GM23338 (cell line): ENCODE results near the gene PPAN.

Experiments used
- CREB1 ChIP-seq: fragments of 250-450 bp; sonication (Bioruptor Pico); IDR thresholded peaks from 2 replicates; pipeline ENCODE4 v1.5.0; 2020; ENCODE audit warnings: low read depth, mild to moderate bottlenecking, moderate library complexity
- EZH2 ChIP-seq: fragments of 200-600 bp; sonication (generic); IDR thresholded peaks from one replicate; pipeline ENCODE4 v1.8.0; 2017; ENCODE audit warnings: antibody characterized with exemption, mild to moderate bottlenecking, low read depth; ENCODE audit not compliant: unreplicated experiment
- EZH2phosphoT487 ChIP-seq: fragments of 200-600 bp; sonication (generic); IDR thresholded peaks from one replicate; pipeline ENCODE4 v1.8.1; 2018; ENCODE audit warnings: antibody characterized with exemption; ENCODE audit not compliant: unreplicated experiment
- JUNB ChIP-seq: IDR thresholded peaks from one replicate; pipeline ENCODE4 v1.6.1; 2016; ENCODE audit warnings: antibody characterized with exemption; ENCODE audit not compliant: unreplicated experiment
- NANOG ChIP-seq: IDR thresholded peaks from 2 replicates; pipeline ENCODE4 v1.6.1; 2016; ENCODE audit warnings: antibody characterized with exemption, borderline replicate concordance
- POLR2AphosphoS5 ChIP-seq: IDR thresholded peaks from 2 replicates; pipeline ENCODE4 v1.6.1; 2016; ENCODE audit warnings: antibody characterized with exemption, low read depth
- REST ChIP-seq: IDR thresholded peaks from one replicate; pipeline ENCODE4 v1.6.1; 2018; ENCODE audit warnings: antibody characterized with exemption; ENCODE audit not compliant: unreplicated experiment
- ZNF331 ChIP-seq: fragments of 250-450 bp; sonication (Bioruptor Pico); IDR thresholded peaks from 2 replicates; pipeline ENCODE4 v1.5.0; 2020; ENCODE audit warnings: low read depth, mild to moderate bottlenecking, moderate library complexity
- TF ChIP-seq, protein P1 (sequence below), 2 experiments: fragments of 200-600 bp in 1 of 2; sonication (generic) in 1 of 2; conservative IDR thresholded peaks; 2 replicates each; pipeline versions ENCODE4 v1.5.1 to v1.6.1; 2016 to 2017; ENCODE audit warnings: antibody characterized with exemption in 2 of 2, low read depth in 2 of 2, mild to moderate bottlenecking in 2 of 2, moderate library complexity in 1 of 2

DNA sequence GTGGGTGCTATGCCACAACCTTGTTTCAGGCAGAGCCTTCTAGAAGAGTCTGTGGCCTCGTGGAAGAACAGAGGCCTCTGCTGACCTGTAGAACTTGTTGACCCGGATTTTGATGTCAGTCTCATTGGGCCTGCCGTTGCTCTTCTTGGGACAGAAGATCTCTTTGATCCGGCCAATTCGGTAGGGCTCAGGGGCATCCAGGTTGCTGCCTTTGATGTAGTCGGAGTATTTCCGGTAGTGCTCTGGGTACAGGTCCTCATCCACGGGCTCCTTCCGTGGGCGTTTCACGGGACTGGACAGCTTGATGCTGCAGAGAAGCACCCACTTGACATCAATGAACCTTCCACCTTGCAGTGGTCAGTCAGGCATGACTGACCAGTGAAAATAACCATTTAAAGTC lies 37.5 kb downstream of the PPAN start:
- TF ChIP-seq, protein P1, sequence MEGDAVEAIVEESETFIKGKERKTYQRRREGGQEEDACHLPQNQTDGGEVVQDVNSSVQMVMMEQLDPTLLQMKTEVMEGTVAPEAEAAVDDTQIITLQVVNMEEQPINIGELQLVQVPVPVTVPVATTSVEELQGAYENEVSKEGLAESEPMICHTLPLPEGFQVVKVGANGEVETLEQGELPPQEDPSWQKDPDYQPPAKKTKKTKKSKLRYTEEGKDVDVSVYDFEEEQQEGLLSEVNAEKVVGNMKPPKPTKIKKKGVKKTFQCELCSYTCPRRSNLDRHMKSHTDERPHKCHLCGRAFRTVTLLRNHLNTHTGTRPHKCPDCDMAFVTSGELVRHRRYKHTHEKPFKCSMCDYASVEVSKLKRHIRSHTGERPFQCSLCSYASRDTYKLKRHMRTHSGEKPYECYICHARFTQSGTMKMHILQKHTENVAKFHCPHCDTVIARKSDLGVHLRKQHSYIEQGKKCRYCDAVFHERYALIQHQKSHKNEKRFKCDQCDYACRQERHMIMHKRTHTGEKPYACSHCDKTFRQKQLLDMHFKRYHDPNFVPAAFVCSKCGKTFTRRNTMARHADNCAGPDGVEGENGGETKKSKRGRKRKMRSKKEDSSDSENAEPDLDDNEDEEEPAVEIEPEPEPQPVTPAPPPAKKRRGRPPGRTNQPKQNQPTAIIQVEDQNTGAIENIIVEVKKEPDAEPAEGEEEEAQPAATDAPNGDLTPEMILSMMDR (conservative IDR thresholded peaks at IDR 0.05; ENCODE audit: low read depth in 2 of 2) = no peak
- no peak for TF ChIP-seq CREB1 (CRISPR knock-in tag)
- TF ChIP-seq EZH2 = no peak
- TF ChIP-seq NANOG = no peak
- TF ChIP-seq POLR2AphosphoS5 = no peak
- TF ChIP-seq ZNF331 (CRISPR knock-in tag) = no peak
- no peak for TF ChIP-seq REST
- no peak for TF ChIP-seq JUNB
- no peak for TF ChIP-seq EZH2phosphoT487
